Activated CD8-positive, alpha-beta T cell treated with anti-CD3 and anti-CD28 coated beads for 36 hours (primary cell): ENCODE data around the gene ANKS1B. TPM values are rescaled to one million over a fixed set of nuclear protein-coding genes. Genes with fewer than 3 reads are reported as not detected.

Experiments used
- ATAC-seq: fragments of 200-7000 bp; cut with Tn5 transposase; one replicate; pipeline ENCODE4 v1.10.0; 2021; ENCODE audit warnings: mild to moderate bottlenecking, moderate library complexity
- CTCF ChIA-PET: fragments of 350-600 bp; sonication (Branson Sonifier 250); formaldehyde crosslinking; loops from one replicate; lab custom pipeline; 2021; ENCODE audit warnings: antibody characterized with exemption; lab: Charles Lee
- POLR2A ChIA-PET: fragments of 350-600 bp; sonication (Branson Sonifier 250); formaldehyde crosslinking; loops from one replicate; lab custom pipeline; 2021; ENCODE audit warnings: antibody characterized with exemption; lab: Charles Lee
- DNase-seq: peaks from one replicate; pipeline ENCODE4 v3.0.0-alpha.2; 2020
- H3K27ac Mint-ChIP-seq: one replicate; pipeline ENCODE4 v1.8.0; 2021; ENCODE audit warnings: mild to moderate bottlenecking, mixed read lengths
- H3K27me3 Mint-ChIP-seq: one replicate; pipeline ENCODE4 v1.8.0; 2021; ENCODE audit warnings: mixed read lengths
- H3K36me3 Mint-ChIP-seq: one replicate; pipeline ENCODE4 v1.8.0; 2021; ENCODE audit warnings: low read depth, mixed read lengths
- H3K4me1 Mint-ChIP-seq: one replicate; pipeline ENCODE4 v1.8.0; 2021; ENCODE audit warnings: low read depth, mixed read lengths
- H3K4me3 Mint-ChIP-seq: one replicate; pipeline ENCODE4 v1.8.0; 2021; ENCODE audit warnings: mild to moderate bottlenecking, moderate library complexity, mixed read lengths
- H3K9me3 Mint-ChIP-seq: one replicate; pipeline ENCODE4 v1.8.0; 2021; ENCODE audit warnings: mixed read lengths
- CTCF ChIP-seq: fragments of 200-600 bp; IDR thresholded peaks from one replicate; pipeline ENCODE4 v1.8.0; 2022; ENCODE audit warnings: antibody characterized with exemption, mild to moderate bottlenecking
- intact Hi-C: fragments of 100-400 bp; cut with micrococcal nuclease; formaldehyde crosslinking; loops from one replicate; pipeline ENCODE4 v1.10.0; 2022
- total RNA-seq, 2 experiments: library from RNA; stranded (reverse); gene quantifications; one replicate each; pipeline ENCODE4 v1.2.3, GENCODE V29; 2021

The ANKS1B gene
- total RNA-seq, 2 experiments from 2014 or later = 0.54 TPM; not detected in 1

- CTCF ChIA-PET = no interaction called here
- Mint-ChIP-seq H3K36me3 (no peaks in the 10 kb centered on the region), H3K4me3 (no peak overlapping the region), H3K4me1 (no peaks in the 10 kb centered on the region), H3K9me3 (peaks cover 3% of the 10 kb centered on the region), H3K27me3 (no peaks in the 10 kb centered on the region), H3K27ac (no peak overlapping the region)
- DNase-seq = no peak
- POLR2A ChIA-PET = no interaction called here
- no peak for TF ChIP-seq CTCF
- no peak for ATAC-seq
- intact Hi-C loops = no loop called here
Measured at GRCh38 chr12:99235381-99235780, 749.4 kb downstream of the ANKS1B start.

- ATAC-seq = no peak
- ChIA-PET CTCF (no interaction called here), POLR2A (no interaction called here)
- no peaks in the 10 kb centered on the region for H3K36me3 Mint-ChIP-seq
- no peak overlapping the region for H3K27ac Mint-ChIP-seq
- H3K4me1 Mint-ChIP-seq = no peaks in the 10 kb centered on the region
- no peak overlapping the region for H3K4me3 Mint-ChIP-seq
- DNase-seq = no peak
- intact Hi-C loops = no loop called here
- TF ChIP-seq CTCF = no peak
- no peaks in the 10 kb centered on the region for H3K27me3 Mint-ChIP-seq
- H3K9me3 Mint-ChIP-seq = peaks cover 3% of the 10 kb centered on the region
Measured at GRCh38 chr12:99234702-99235101, 750.0 kb downstream of the ANKS1B start.

GRCh38 chr12:99232324-99232723 is 752.4 kb downstream of the ANKS1B start:
- Mint-ChIP-seq H3K27me3 (no peaks in the 10 kb centered on the region), H3K9me3 (peaks cover 3% of the 10 kb centered on the region), H3K36me3 (no peaks in the 10 kb centered on the region), H3K4me3 (no peak overlapping the region), H3K4me1 (no peaks in the 10 kb centered on the region), H3K27ac (no peak overlapping the region)
- ChIA-PET POLR2A (no interaction called here), CTCF (no interaction called here)
- DNase-seq (no peak), ATAC-seq (no peak)
- TF ChIP-seq CTCF = no peak
- intact Hi-C loops = no loop called here

GRCh38 chr12:99231031-99231430 is 753.7 kb downstream of the ANKS1B start:
- TF ChIP-seq CTCF = no peak

GRCh38 chr12:99224237-99224636 is 760.5 kb downstream of the ANKS1B start:
- H3K36me3 Mint-ChIP-seq = no peaks in the 10 kb centered on the region
- no peaks in the 10 kb centered on the region for H3K4me1 Mint-ChIP-seq
- ATAC-seq = no peak
- no peaks in the 10 kb centered on the region for H3K9me3 Mint-ChIP-seq
- POLR2A ChIA-PET = no interaction called here
- H3K27me3 Mint-ChIP-seq = no peaks in the 10 kb centered on the region
- no peak overlapping the region for H3K27ac Mint-ChIP-seq
- no peak for DNase-seq
- TF ChIP-seq CTCF = no peak
- no peak overlapping the region for H3K4me3 Mint-ChIP-seq
- CTCF ChIA-PET = no interaction called here
- intact Hi-C loops = no loop called here

More at GRCh38 chr12:99231031-99231430, 753.7 kb downstream of the ANKS1B start:
- Mint-ChIP-seq H3K27me3 (no peaks in the 10 kb centered on the region), H3K36me3 (no peaks in the 10 kb centered on the region), H3K4me1 (no peaks in the 10 kb centered on the region), H3K27ac (no peak overlapping the region), H3K9me3 (no peaks in the 10 kb centered on the region), H3K4me3 (no peak overlapping the region)
- ChIA-PET CTCF (no interaction called here), POLR2A (no interaction called here)
- ATAC-seq (no peak), DNase-seq (no peak)
- intact Hi-C loops = no loop called here
